OCI-LY7 (cell line): Measurements from ENCODE around the gene AKAP11. TPM values are rescaled to one million over a fixed set of nuclear protein-coding genes. Genes with fewer than 3 reads are reported as not detected.

Experiments used
- BruUV-seq: library from RNA; stranded (reverse); fragments of 400-500 nt; replicated peaks from 2 replicates; lab custom pipeline; 2021; lab: Mats Ljungman, UMichigan
- CTCF ChIA-PET: fragments of 300-600 bp; sonication (Branson Sonifier 250); formaldehyde crosslinking; loops from one replicate; lab custom pipeline; 2022; ENCODE audit warnings: antibody characterized with exemption; ENCODE audit not compliant: unreplicated experiment; lab: Charles Lee
- POLR2A ChIA-PET: fragments of 300-600 bp; sonication (Branson Sonifier 250); formaldehyde crosslinking; loops from one replicate; lab custom pipeline; 2022; ENCODE audit warnings: antibody characterized with exemption; lab: Charles Lee
- DNase-seq: peaks from one replicate; pipeline ENCODE4 v3.0.0-alpha.2; 2015; ENCODE audit warnings: low spot score
- H2AFZ ChIP-seq: fragments of 200-600 bp; sonication (generic), shearing (Covaris generic); 2 replicates; pipeline ENCODE4 v1.6.1; 2014; ENCODE audit warnings: mild to moderate bottlenecking, antibody characterized with exemption, low read length, moderate library complexity
- H3K27ac ChIP-seq: fragments of 200-600 bp; sonication (generic); 2 replicates; pipeline ENCODE4 v1.5.1; 2014; ENCODE audit warnings: mixed run types, low read depth, mild to moderate bottlenecking, moderate library complexity, low read length, inconsistent platforms; ENCODE audit not compliant: poor library complexity, severe bottlenecking
- H3K36me3 ChIP-seq: fragments of 200-600 bp; sonication (generic); 2 replicates; pipeline ENCODE4 v1.6.1; 2014; ENCODE audit warnings: mild to moderate bottlenecking, antibody characterized with exemption, low read length, moderate library complexity, mixed read lengths; ENCODE audit not compliant: insufficient read depth
- H3K4me1 ChIP-seq: fragments of 200-600 bp; sonication (generic); 2 replicates; pipeline ENCODE4 v1.5.1; 2014; ENCODE audit warnings: mild to moderate bottlenecking, low read length; ENCODE audit not compliant: insufficient read depth, poor library complexity, severe bottlenecking
- H3K4me2 ChIP-seq: fragments of 200-600 bp; sonication (generic); 2 replicates; pipeline ENCODE4 v1.6.1; 2014; ENCODE audit warnings: mild to moderate bottlenecking, low read length
- H3K4me3 ChIP-seq: fragments of 200-600 bp; sonication (generic); 2 replicates; pipeline ENCODE4 v1.5.1; 2014; ENCODE audit warnings: mild to moderate bottlenecking, low read depth, low read length; ENCODE audit not compliant: poor library complexity, severe bottlenecking
- H3K79me2 ChIP-seq: fragments of 200-600 bp; sonication (generic); 2 replicates; pipeline ENCODE4 v1.6.1; 2016; ENCODE audit warnings: low read depth, mild to moderate bottlenecking, low read length, moderate library complexity, mixed read lengths; ENCODE audit not compliant: insufficient read depth
- H3K9me2 ChIP-seq: fragments of 200-600 bp; sonication (generic); 2 replicates; pipeline ENCODE4 v1.6.1; 2016; ENCODE audit warnings: mild to moderate bottlenecking, low read length, mixed read lengths; ENCODE audit not compliant: insufficient read depth
- H3K9me3 ChIP-seq: fragments of 200-600 bp; sonication (generic); 2 replicates; pipeline ENCODE4 v1.6.1; 2014; ENCODE audit warnings: mild to moderate bottlenecking, mixed run types, low read length, mixed read lengths
- H4K20me1 ChIP-seq: fragments of 200-600 bp; sonication (generic); 2 replicates; pipeline ENCODE4 v1.6.1; 2014; ENCODE audit warnings: mild to moderate bottlenecking, antibody characterized with exemption, low read length, moderate library complexity, mixed read lengths; ENCODE audit not compliant: insufficient read depth
- EZH2phosphoT487 ChIP-seq: fragments of 200-600 bp; sonication (generic); IDR thresholded peaks from 2 replicates; pipeline ENCODE4 v1.6.1; 2018; ENCODE audit warnings: low read depth, borderline replicate concordance, mild to moderate bottlenecking, mixed run types, antibody characterized with exemption, low read length, moderate library complexity, mixed read lengths
- intact Hi-C: fragments of 100-400 bp; cut with micrococcal nuclease; formaldehyde crosslinking; loops from one replicate; pipeline ENCODE4 v1.10.0; 2022; ENCODE audit not compliant: unreplicated experiment
- total RNA-seq, 2 experiments: library from RNA; depleted of rRNA in 1 of 2; stranded (reverse); fragments of >200 nt in 1 of 2; shearing (Covaris generic) in 1 of 2; gene quantifications; 2 replicates each; pipeline ENCODE4 v1.2.3, GENCODE V29; 2014 to 2022
- TF ChIP-seq, protein P1 (sequence below): fragments of 200-600 bp; sonication (generic); conservative IDR thresholded peaks from 2 replicates; pipeline ENCODE4 v1.5.1; 2014; ENCODE audit warnings: mild to moderate bottlenecking, antibody characterized with exemption, low read length, moderate library complexity, mixed read lengths

AKAP11 gene
- total RNA-seq, 2 experiments from 2014 or later = 13.6 to 29.2 TPM

DNA sequence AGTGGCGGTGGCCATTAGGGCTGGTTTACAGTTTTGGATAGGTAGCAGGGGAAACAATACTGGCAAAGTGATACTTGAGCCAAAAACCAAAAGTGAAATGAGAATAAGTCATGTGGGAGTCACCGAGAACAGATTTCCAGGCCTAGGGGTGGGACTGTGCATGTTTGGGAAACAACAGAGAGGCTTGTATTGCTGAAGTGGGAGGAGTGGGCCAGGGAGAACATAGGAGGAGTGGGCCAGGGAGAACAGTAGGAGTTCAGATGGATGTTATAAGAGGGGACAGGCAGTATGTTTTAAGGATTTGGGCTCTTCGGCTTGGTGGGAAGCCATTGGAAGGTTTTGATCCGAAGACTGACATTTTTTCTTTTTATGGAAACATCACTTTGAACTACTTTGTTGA, 35.5 kb downstream of the AKAP11 start:
- TF ChIP-seq, protein P1, sequence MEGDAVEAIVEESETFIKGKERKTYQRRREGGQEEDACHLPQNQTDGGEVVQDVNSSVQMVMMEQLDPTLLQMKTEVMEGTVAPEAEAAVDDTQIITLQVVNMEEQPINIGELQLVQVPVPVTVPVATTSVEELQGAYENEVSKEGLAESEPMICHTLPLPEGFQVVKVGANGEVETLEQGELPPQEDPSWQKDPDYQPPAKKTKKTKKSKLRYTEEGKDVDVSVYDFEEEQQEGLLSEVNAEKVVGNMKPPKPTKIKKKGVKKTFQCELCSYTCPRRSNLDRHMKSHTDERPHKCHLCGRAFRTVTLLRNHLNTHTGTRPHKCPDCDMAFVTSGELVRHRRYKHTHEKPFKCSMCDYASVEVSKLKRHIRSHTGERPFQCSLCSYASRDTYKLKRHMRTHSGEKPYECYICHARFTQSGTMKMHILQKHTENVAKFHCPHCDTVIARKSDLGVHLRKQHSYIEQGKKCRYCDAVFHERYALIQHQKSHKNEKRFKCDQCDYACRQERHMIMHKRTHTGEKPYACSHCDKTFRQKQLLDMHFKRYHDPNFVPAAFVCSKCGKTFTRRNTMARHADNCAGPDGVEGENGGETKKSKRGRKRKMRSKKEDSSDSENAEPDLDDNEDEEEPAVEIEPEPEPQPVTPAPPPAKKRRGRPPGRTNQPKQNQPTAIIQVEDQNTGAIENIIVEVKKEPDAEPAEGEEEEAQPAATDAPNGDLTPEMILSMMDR = no peak
- TF ChIP-seq EZH2phosphoT487 = no peak
- H3K79me2 ChIP-seq = 0 out of 2 replicates have a peak, but pooled peaks cover 8% of the 10 kb centered on the region
- CTCF ChIA-PET = no interaction called here

DNA sequence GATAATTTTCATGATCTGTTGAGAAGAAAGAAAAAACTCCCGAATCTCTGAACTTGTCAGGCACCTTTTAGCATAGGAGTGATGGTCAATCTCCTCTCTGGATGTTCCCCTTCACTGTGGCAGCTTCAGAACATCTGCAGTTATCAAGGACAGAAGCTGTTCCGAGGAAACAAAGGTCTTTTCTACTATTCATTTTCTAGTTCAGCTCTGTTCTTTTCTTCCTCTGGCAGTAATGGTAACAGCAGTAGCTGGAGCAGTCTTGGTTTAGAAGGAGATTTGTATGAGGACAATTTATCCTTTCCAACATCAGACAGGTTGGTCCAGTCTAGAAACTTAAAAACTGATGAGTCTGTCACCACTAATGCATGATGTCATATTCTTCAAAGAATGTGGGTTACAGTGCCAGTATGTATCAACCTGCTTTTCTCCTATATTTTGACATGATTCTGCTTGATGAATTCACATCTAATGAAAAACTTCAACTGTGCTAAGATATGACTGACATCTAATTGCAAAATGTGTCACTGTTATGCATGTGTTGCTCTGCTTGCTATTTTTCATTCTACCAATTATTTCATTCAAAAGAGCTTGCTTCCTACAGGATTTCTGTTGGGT, 41.0 kb downstream of the AKAP11 start:
- TF ChIP-seq, protein P1 = no peak
- no peak for TF ChIP-seq EZH2phosphoT487
- no peaks in the 10 kb centered on the region for H3K9me2 ChIP-seq
- intact Hi-C loops = no loop called here
- H3K27ac ChIP-seq = no peak overlapping the region
- ChIA-PET POLR2A (no interaction called here), CTCF (no interaction called here)
- 0 out of 2 replicates have a peak, but pooled peaks cover 12% of the 10 kb centered on the region for H3K79me2 ChIP-seq
- H4K20me1 ChIP-seq = no peaks in the 10 kb centered on the region
- no peaks in the 10 kb centered on the region for H3K4me1 ChIP-seq
- no peak overlapping the region for H3K4me3 ChIP-seq
- no peaks in the 10 kb centered on the region for H3K9me3 ChIP-seq
- no peak overlapping the region for H3K4me2 ChIP-seq
- BruUV-seq = no TSS peak
- H3K36me3 ChIP-seq = peaks cover 95% of the 10 kb centered on the region
- no peak for DNase-seq
- no peak overlapping the region for H2AFZ ChIP-seq

More for the DNA sequence above, 35.5 kb downstream of the AKAP11 start:
- H4K20me1 ChIP-seq = no peaks in the 10 kb centered on the region
- H3K9me3 ChIP-seq = no peaks in the 10 kb centered on the region
- no peak overlapping the region for H2AFZ ChIP-seq
- H3K4me2 ChIP-seq = no peak overlapping the region
- no peaks in the 10 kb centered on the region for H3K4me1 ChIP-seq
- POLR2A ChIA-PET = interaction anchor here (1.0 kb wide), 1 partner anchor 8 kb away, joined by 3 read pairs; no protein-coding TSS in a partner anchor
- H3K36me3 ChIP-seq = peaks cover 97% of the 10 kb centered on the region
- H3K9me2 ChIP-seq = no peaks in the 10 kb centered on the region
- intact Hi-C loops = no loop called here
- DNase-seq = no peak
- no peak overlapping the region for H3K4me3 ChIP-seq
- no TSS peak for BruUV-seq
- no peak overlapping the region for H3K27ac ChIP-seq

DNA sequence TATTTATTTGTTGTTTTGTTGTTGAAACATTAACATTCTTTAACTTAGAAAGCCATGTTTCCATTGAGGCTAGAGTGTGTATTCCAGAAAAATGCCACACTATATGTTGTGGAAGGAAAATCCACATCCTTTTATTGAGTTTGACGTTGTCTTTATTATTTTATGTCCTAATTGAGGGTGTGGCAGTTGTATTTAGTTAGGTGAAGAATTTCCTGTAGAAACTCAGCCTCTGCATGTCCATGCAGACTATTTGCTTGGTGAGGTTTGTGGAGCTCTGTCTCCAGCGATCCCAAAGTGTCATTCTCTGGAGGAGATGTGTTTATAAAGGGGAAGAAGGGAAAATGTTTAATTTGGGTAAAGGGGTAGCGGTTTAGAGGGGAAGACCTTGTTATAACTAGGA, 46.6 kb downstream of the AKAP11 start:
- BruUV-seq = no TSS peak
- H2AFZ ChIP-seq = no peak overlapping the region
- H4K20me1 ChIP-seq = no peaks in the 10 kb centered on the region
- TF ChIP-seq, protein P1 = no peak
- H3K4me3 ChIP-seq = no peak overlapping the region
- H3K36me3 ChIP-seq = peaks cover 88% of the 10 kb centered on the region
- no peak for DNase-seq
- no peaks in the 10 kb centered on the region for H3K9me2 ChIP-seq
- ChIA-PET CTCF (no interaction called here), POLR2A (interaction anchor here (0.8 to 1.1 kb wide), 2 partner anchors 9 to 14 kb away, joined by 3 read pairs; no protein-coding TSS in a partner anchor)
- no peaks in the 10 kb centered on the region for H3K79me2 ChIP-seq
- H3K9me3 ChIP-seq = no peaks in the 10 kb centered on the region
- no peaks in the 10 kb centered on the region for H3K4me1 ChIP-seq
- intact Hi-C loops = no loop called here
- no peak overlapping the region for H3K4me2 ChIP-seq
- H3K27ac ChIP-seq = no peak overlapping the region
